HFF-Myc (cell line): ENCODE results near the gene COX10.
A peak's percentile ranks its signal among the peaks of the same experiment; 100 is the strongest.

Experiments
- DNase-seq: peaks from one replicate; pipeline ENCODE4 v3.0.0-alpha.2; 2011; ENCODE audit warnings: low read depth; ENCODE audit errors: extremely low read depth
- H3K4me3 ChIP-seq: replicated peaks from 2 replicates; pipeline ENCODE4 v1.5.1; 2011; ENCODE audit warnings: low read depth, mild to moderate bottlenecking, control low read depth, low read length
- CTCF ChIP-seq: IDR thresholded peaks from 2 replicates; pipeline ENCODE4 v1.5.1; 2012; ENCODE audit warnings: mild to moderate bottlenecking, low read depth, low read length, control low read depth; ENCODE audit errors: missing control alignments

COX10 gene

GRCh38 chr17:14057591-14057990, 11.7 kb upstream of the COX10 start:
- no peak overlapping the region for H3K4me3 ChIP-seq
- TF ChIP-seq CTCF = no peak
- no peak for DNase-seq

GRCh38 chr17:14058051-14058450, 11.3 kb upstream of the COX10 start:
- DNase-seq = no peak
- TF ChIP-seq CTCF = no peak

DNA sequence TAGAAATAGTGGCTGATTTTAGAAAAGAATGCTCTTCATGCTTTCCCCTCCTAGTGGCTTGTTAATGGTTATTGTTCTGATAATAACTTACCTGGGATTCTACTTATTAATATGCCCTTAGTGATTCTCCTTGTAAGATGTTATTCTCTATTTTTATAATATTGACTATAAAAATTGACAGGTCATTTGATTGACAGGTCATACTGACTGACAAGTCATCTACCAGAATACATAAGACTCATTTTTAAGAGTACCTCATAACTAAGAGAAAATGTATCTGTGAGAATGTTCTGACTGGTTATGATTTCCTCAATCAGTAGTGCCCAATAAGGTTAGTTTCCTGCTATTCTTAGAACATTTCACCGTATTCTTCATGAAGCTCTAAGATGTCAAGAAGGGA, 8.6 kb upstream of the COX10 start:
- no peak for DNase-seq
- TF ChIP-seq CTCF = no peak
- H3K4me3 ChIP-seq = no peak overlapping the region

More at GRCh38 chr17:14058051-14058450, 11.3 kb upstream of the COX10 start:
- no peak overlapping the region for H3K4me3 ChIP-seq

GRCh38 chr17:14061666-14062560, 7.4 kb upstream of the COX10 start:
- DNase-seq = peak; percentile 52
- no peak for TF ChIP-seq CTCF
- H3K4me3 ChIP-seq = no peak overlapping the region

DNA sequence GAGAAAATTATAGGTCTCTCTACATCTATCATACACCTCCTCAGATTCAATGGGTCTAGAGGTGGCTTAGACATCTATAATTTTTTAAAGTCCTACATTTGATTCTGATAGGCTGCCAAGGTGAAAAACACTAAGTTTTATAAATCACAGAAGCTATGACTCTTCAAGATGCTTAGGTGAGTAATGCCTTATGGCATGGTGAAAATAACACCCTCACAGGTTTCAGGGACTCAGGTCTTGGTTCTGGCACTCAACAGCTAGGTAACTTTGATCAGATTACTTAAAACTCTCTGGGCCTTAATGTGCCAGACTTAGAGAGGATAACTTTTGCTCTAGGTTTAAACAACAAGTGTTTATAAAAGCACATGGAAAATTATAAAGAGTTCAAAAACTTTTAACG, 2.0 kb upstream of the COX10 start:
- no peak for DNase-seq
- TF ChIP-seq CTCF = no peak

GRCh38 chr17:14068542-14069250, 608 bp upstream of the COX10 start:
- TF ChIP-seq CTCF = no peak
- peak overlapping the region; percentile 78 for H3K4me3 ChIP-seq
- no peak for DNase-seq

More for the DNA sequence above, 2.0 kb upstream of the COX10 start:
- H3K4me3 ChIP-seq = no peak overlapping the region
